SU-DHL-6 (cell line): ENCODE results near the gene YIF1A.

ENCODE experiments used
- H2AFZ ChIP-seq: fragments of 200-600 bp; sonication (generic); 2 replicates; pipeline ENCODE4 v1.6.1; 2014; ENCODE audit warnings: low read depth, mild to moderate bottlenecking, moderate library complexity, mixed read lengths, antibody characterized with exemption, low read length; ENCODE audit not compliant: severe bottlenecking
- H3F3A ChIP-seq: fragments of 200-600 bp; shearing (Covaris generic); 2 replicates; pipeline ENCODE4 v1.6.0; 2016; ENCODE audit warnings: antibody characterized with exemption, mild to moderate bottlenecking; ENCODE audit not compliant: insufficient read depth
- H3K27ac ChIP-seq: fragments of 200-600 bp; sonication (generic); 2 replicates; pipeline ENCODE4 v1.5.1; 2016; ENCODE audit warnings: low read depth, mild to moderate bottlenecking, low read length, moderate library complexity, mixed read lengths
- H3K27me3 ChIP-seq: fragments of 200-600 bp; sonication (generic), shearing (Covaris generic); 2 replicates; pipeline ENCODE4 v1.6.0; 2014; ENCODE audit warnings: mild to moderate bottlenecking, low read length
- H3K36me3 ChIP-seq: fragments of 200-600 bp; sonication (generic); 2 replicates; pipeline ENCODE4 v1.6.1; 2014; ENCODE audit warnings: mild to moderate bottlenecking, low read length, mixed read lengths
- H3K4me2 ChIP-seq: fragments of 300-600, 200-600 bp; shearing (Covaris generic), sonication (generic); 2 replicates; pipeline ENCODE4 v1.6.0; 2014; ENCODE audit warnings: low read length, low read depth, mild to moderate bottlenecking; ENCODE audit not compliant: poor library complexity, severe bottlenecking
- H3K4me3 ChIP-seq: fragments of 200-600 bp; sonication (generic); 2 replicates; pipeline ENCODE4 v1.5.1; 2014; ENCODE audit warnings: antibody characterized with exemption, low read length, mild to moderate bottlenecking, mixed read lengths; ENCODE audit not compliant: insufficient read depth, poor library complexity, severe bottlenecking
- H3K79me2 ChIP-seq: fragments of 200-600 bp; sonication (generic); 2 replicates; pipeline ENCODE4 v1.6.1; 2014; ENCODE audit warnings: mild to moderate bottlenecking, low read length, moderate library complexity; ENCODE audit not compliant: insufficient read depth
- H3K9ac ChIP-seq: fragments of 200-600 bp; sonication (generic); 2 replicates; pipeline ENCODE4 v1.7.0; 2014; ENCODE audit warnings: mild to moderate bottlenecking, low read length
- H3K9me2 ChIP-seq: fragments of 200-600 bp; sonication (generic); replicated peaks from 2 replicates; pipeline ENCODE4 v1.6.1; 2014; ENCODE audit warnings: low read length; ENCODE audit not compliant: insufficient read depth
- H3K9me3 ChIP-seq: fragments of 200-600 bp; sonication (generic); 2 replicates; pipeline ENCODE4 v1.6.1; 2014; ENCODE audit warnings: low read length, mixed read lengths; ENCODE audit not compliant: insufficient read depth
- H4K20me1 ChIP-seq: fragments of 200-600 bp; sonication (generic); 2 replicates; pipeline ENCODE4 v1.6.1; 2014; ENCODE audit warnings: low read depth, mild to moderate bottlenecking, antibody characterized with exemption, low read length, moderate library complexity, mixed read lengths
- EZH2phosphoT487 ChIP-seq: fragments of 200-600 bp; sonication (generic), shearing (Covaris generic); conservative IDR thresholded peaks from 2 replicates; pipeline ENCODE4 v1.6.1; 2018; ENCODE audit warnings: mild to moderate bottlenecking, antibody characterized with exemption, low read length, moderate library complexity, mixed read lengths
- TF ChIP-seq, protein P1 (sequence below): fragments of 200-600 bp; sonication (generic); IDR thresholded peaks from one replicate; pipeline ENCODE4 v1.5.1; 2017; ENCODE audit warnings: antibody characterized with exemption, mild to moderate bottlenecking, low read length, moderate library complexity; ENCODE audit not compliant: insufficient read depth, poor library complexity, severe bottlenecking

The YIF1A gene

DNA sequence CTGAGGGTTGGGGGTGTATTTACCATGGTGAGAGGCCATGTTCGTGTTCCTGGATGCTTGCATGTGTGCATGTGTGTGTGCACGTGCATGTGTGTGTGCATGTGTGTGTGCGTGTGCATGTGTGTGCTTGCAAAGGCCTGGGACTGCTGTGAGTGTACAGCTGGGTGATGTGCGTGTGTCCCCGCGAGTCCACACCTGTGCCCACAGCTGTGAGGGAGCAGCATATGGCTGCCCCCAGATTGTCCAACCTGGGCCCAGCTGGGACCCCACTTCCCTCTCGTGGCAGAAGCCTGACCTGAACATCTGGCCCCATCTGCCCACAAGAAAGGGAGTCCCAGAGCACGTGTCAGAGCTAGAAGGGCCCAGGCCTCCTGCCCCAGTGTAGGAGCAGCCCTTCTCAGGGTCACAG, 36.3 kb upstream of the YIF1A start:
- Histone ChIP-seq H3K27me3 (no peaks in the 10 kb centered on the region), H3F3A (no peaks in the 10 kb centered on the region), H3K9me2 (no peaks in the 10 kb centered on the region), H3K79me2 (no peaks in the 10 kb centered on the region), H2AFZ (no peak overlapping the region), H3K27ac (no peak overlapping the region), H3K36me3 (no peaks in the 10 kb centered on the region), H3K4me3 (no peak overlapping the region), H4K20me1 (no peaks in the 10 kb centered on the region), H3K9me3 (no peaks in the 10 kb centered on the region), H3K4me2 (no peak overlapping the region), H3K9ac (no peak overlapping the region)
- TF ChIP-seq, protein P1, sequence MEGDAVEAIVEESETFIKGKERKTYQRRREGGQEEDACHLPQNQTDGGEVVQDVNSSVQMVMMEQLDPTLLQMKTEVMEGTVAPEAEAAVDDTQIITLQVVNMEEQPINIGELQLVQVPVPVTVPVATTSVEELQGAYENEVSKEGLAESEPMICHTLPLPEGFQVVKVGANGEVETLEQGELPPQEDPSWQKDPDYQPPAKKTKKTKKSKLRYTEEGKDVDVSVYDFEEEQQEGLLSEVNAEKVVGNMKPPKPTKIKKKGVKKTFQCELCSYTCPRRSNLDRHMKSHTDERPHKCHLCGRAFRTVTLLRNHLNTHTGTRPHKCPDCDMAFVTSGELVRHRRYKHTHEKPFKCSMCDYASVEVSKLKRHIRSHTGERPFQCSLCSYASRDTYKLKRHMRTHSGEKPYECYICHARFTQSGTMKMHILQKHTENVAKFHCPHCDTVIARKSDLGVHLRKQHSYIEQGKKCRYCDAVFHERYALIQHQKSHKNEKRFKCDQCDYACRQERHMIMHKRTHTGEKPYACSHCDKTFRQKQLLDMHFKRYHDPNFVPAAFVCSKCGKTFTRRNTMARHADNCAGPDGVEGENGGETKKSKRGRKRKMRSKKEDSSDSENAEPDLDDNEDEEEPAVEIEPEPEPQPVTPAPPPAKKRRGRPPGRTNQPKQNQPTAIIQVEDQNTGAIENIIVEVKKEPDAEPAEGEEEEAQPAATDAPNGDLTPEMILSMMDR = no peak
- no peak for TF ChIP-seq EZH2phosphoT487

DNA sequence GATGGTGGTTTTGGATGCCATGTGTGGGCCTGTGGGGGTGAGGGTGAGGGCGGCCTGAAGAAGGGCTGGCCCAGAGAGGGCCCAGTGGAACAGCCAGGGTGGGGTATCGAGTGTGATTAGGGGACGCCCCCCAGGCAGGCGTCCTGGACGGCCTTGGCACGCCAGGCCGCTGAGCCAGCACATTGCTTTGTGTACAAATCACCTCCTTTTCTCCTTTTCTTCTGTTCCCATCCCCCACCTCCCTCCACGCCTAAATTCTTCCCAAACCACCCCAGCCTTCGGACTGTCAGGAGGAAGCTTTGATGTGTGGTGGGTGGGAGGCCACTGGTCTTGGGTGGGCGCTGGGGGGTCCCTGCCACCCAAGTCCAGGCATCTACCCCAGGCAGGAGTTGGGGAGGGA, 35.7 kb upstream of the YIF1A start:
- Histone ChIP-seq H3K9me3 (no peaks in the 10 kb centered on the region), H3F3A (no peaks in the 10 kb centered on the region), H2AFZ (no peak overlapping the region), H3K9ac (no peak overlapping the region), H3K4me2 (no peak overlapping the region), H3K4me3 (no peak overlapping the region), H3K27ac (no peak overlapping the region), H4K20me1 (no peaks in the 10 kb centered on the region), H3K27me3 (no peaks in the 10 kb centered on the region), H3K79me2 (no peaks in the 10 kb centered on the region), H3K36me3 (no peaks in the 10 kb centered on the region), H3K9me2 (no peaks in the 10 kb centered on the region)
- TF ChIP-seq EZH2phosphoT487 = no peak
- TF ChIP-seq, protein P1 = no peak

DNA sequence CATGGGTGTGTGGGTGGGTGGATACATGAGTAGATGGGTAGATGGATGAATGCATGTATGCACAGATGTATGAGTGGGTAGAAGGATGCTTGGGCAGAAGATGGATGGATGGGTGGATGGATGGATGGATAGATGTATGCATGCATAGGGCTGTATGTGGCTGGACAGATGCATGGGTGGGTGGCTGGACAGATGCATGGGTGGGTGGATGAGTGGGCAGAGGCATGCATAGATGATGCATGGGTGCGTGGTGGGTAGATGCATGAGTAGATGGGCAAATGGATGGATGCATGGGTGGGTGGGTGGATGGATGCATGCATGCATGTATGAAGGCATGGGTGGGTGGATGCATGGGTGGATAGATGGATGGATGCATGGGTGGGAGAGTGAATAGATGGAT, 34.7 kb upstream of the YIF1A start:
- Histone ChIP-seq H3K9me2 (no peaks in the 10 kb centered on the region), H3K4me2 (no peak overlapping the region), H2AFZ (no peak overlapping the region), H3F3A (no peaks in the 10 kb centered on the region), H3K36me3 (no peaks in the 10 kb centered on the region), H3K4me3 (no peak overlapping the region), H3K9me3 (no peaks in the 10 kb centered on the region), H3K9ac (no peak overlapping the region), H3K27ac (no peak overlapping the region), H3K79me2 (no peaks in the 10 kb centered on the region), H3K27me3 (no peaks in the 10 kb centered on the region), H4K20me1 (no peaks in the 10 kb centered on the region)
- no peak for TF ChIP-seq EZH2phosphoT487
- TF ChIP-seq, protein P1 = no peak
